Skeletal muscle tissue (tissue), 4 donors: ENCODE data around the gene ITGB3BP. TPM values are rescaled to one million over a fixed set of nuclear protein-coding genes. Genes with fewer than 3 reads are reported as not detected.

Experiments used
- H3K27ac ChIP-seq: one replicate; pipeline ENCODE4 v1.7.0; 2013; ENCODE audit warnings: mild to moderate bottlenecking, low read depth, low read length, inconsistent platforms
- H3K27me3 ChIP-seq, 3 donors: one replicate each; pipeline ENCODE4 v1.7.0; 2013; ENCODE audit warnings: low read length in 3 of 3; ENCODE audit not compliant: control insufficient read depth in 3 of 3, insufficient read depth in 3 of 3
- H3K36me3 ChIP-seq, 3 donors: one replicate each; pipeline ENCODE4 v1.7.0; 2013; ENCODE audit warnings: low read length in 3 of 3; ENCODE audit not compliant: control insufficient read depth in 3 of 3, insufficient read depth in 3 of 3
- H3K4me1 ChIP-seq, 3 donors: one replicate each; pipeline ENCODE4 v1.7.0; 2013; ENCODE audit warnings: low read length in 3 of 3, mild to moderate bottlenecking in 3 of 3; ENCODE audit not compliant: control insufficient read depth in 3 of 3, insufficient read depth in 3 of 3
- H3K4me3 ChIP-seq, 3 donors: one replicate each; pipeline ENCODE4 v1.7.0; 2013; ENCODE audit warnings: low read length in 3 of 3
- H3K9ac ChIP-seq, 3 donors: one replicate each; pipeline ENCODE4 v1.7.0; 2013; ENCODE audit warnings: low read length in 3 of 3, mild to moderate bottlenecking in 3 of 3, moderate library complexity in 2 of 3, low read depth in 1 of 3
- H3K9me3 ChIP-seq, 3 donors: one replicate each; pipeline ENCODE4 v1.7.0; 2013; ENCODE audit warnings: low read length in 3 of 3; ENCODE audit not compliant: control insufficient read depth in 3 of 3
- total RNA-seq: library from RNA; depleted of rRNA; stranded (reverse); fragments of >200 nt; gene quantifications from one replicate; pipeline ENCODE4 v1.2.3, GENCODE V29; 2014
- donor health status: Osteomylitis.

Gene ITGB3BP
- total RNA-seq, 1 donor from 2014 or later: 14.1 TPM

DNA sequence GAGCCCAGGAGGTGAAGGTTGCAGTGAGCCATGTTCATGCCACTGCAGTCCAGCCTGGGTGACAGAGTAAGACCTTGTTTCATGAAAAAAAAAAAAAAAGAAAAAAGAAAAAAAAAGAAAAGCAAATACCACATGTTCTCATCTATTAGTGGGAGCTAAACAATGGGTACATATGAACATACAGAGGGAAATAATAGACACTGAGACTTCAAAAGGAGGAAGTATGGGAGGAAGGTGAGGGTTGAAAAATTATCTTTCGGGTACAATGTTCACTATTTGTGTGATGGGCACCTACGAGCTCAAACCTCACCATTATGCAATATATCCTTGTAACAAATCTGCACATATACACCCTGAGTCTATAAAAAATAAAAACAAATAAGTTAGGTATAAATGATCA, 6.4 kb downstream of the ITGB3BP start:
- H3K9ac ChIP-seq: no peak overlapping the region
- H3K27ac ChIP-seq: no peak overlapping the region
- H3K36me3 ChIP-seq: no peaks in the 10 kb centered on the region
- H3K9me3 ChIP-seq: no peaks in the 10 kb centered on the region
- no peaks in the 10 kb centered on the region for H3K27me3 ChIP-seq
- no peaks in the 10 kb centered on the region for H3K4me1 ChIP-seq
- H3K4me3 ChIP-seq: no peak overlapping the region

DNA sequence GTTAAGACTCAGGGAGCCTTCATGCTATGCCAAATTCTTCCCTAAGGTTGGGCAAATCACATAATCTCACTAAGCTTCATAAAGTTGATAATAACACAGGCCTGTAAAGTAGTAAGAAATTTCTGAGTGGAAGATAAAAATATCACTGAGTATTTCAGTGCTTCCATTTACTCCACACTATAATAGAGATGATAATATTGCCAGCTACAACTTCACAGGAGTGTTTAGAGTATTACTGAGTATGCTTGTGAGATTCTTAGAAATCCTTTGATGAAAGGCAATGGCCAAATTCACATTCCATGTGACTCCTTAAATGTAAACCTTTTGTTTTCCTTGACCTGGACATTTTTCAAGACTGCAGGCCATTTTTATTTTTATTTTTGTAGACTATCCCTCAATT, 10.4 kb downstream of the ITGB3BP start:
- Histone ChIP-seq H3K36me3 (peaks cover 0 to 2% (median 0%) of the 10 kb centered on the region in 3 donors), H3K9ac (no peak overlapping the region), H3K27me3 (no peaks in the 10 kb centered on the region), H3K9me3 (no peaks in the 10 kb centered on the region), H3K4me3 (no peak overlapping the region), H3K4me1 (no peaks in the 10 kb centered on the region), H3K27ac (no peak overlapping the region)

DNA sequence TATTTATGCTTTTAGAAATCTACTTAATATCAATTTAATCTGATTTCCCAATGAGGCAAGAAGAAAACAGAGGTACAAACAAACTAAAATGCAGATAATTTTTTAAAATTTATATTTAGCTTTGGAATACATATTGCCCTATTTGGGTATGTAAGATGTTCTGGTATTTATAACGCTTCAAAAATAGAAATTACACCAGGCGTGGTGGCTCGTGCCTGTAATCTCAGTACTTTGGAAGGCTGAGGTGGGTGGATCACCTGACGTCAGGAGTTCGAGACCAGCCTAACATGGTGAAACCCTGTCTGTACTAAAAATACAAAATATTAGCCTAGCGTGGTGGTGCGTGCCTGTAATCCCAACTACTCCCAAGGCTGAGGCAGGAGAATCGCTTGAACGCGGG, 13.3 kb downstream of the ITGB3BP start:
- no peak overlapping the region for H3K4me3 ChIP-seq
- H3K36me3 ChIP-seq: peaks cover 0 to 11% (median 3%) of the 10 kb centered on the region in 3 donors
- H3K27ac ChIP-seq: no peak overlapping the region

DNA sequence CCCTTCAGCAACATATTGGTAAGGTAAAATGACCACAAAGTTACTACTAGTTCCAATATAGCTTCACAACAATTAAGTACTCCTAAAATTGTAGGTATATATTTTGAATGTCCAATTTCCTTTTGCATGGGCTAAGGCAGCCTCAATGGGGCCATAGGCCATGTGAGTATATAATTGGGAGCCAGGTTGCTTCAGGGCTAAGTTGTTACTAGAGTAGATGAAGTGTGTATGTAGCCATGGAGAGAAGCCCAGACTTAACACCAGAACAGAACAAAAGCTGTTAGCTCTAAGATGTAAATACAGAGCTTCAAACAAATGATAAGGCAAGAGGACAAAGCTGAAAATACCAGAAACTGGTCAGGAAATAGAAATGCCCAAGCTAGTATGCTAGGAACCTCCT, 16.2 kb downstream of the ITGB3BP start:
- Histone ChIP-seq H3K9me3 (no peaks in the 10 kb centered on the region), H3K36me3 (peaks cover 0 to 11% (median 3%) of the 10 kb centered on the region in 3 donors)

More for the DNA sequence above, 13.3 kb downstream of the ITGB3BP start:
- H3K27me3 ChIP-seq: no peaks in the 10 kb centered on the region
- no peak overlapping the region for H3K9ac ChIP-seq
- no peaks in the 10 kb centered on the region for H3K9me3 ChIP-seq
- no peaks in the 10 kb centered on the region for H3K4me1 ChIP-seq

DNA sequence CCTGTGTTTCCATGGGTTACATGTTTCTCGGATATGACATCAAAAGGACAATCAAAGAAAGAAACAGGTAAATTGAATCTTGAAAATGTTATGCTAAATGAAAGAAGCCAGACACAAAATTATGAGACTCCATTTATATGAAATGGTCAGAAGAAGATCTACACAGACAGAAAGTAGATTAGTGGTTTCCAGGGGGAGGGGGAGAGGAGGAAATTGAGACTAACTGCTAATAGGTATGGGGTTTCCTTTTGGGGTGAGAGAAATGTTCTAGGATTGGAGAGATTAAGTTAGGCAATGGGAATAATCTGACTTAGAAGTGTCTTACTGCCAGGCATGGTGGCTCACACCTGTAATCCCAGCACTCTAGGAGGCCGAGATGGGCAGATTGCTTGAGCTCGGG, 21.8 kb downstream of the ITGB3BP start:
- Histone ChIP-seq H3K4me1 (no peaks in the 10 kb centered on the region), H3K27ac (no peak overlapping the region), H3K4me3 (no peak overlapping the region), H3K9ac (no peak overlapping the region), H3K9me3 (no peaks in the 10 kb centered on the region), H3K36me3 (no peaks in the 10 kb centered on the region), H3K27me3 (no peaks in the 10 kb centered on the region)

More for the DNA sequence above, 16.2 kb downstream of the ITGB3BP start:
- H3K27me3 ChIP-seq: no peaks in the 10 kb centered on the region
- H3K4me3 ChIP-seq: no peak overlapping the region
- no peak overlapping the region for H3K27ac ChIP-seq
- H3K4me1 ChIP-seq: no peaks in the 10 kb centered on the region
- no peak overlapping the region for H3K9ac ChIP-seq

DNA sequence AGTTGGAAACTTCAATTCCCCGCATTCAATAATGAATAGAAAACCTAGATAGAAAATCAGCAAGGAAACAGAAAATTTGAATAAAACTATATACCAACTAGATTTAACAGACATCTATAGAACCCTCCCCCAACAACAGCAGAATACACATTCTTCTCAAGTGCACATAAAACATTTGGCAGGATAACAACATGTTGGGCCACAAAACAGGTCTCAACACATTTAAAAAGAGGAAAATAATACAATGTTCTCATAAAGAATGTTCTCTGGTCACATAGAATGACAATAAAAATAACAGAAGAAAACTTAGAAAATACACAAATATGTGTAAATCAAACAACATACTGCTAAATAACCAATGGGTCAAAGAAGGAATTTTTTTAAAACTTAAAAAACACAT, 24.9 kb downstream of the ITGB3BP start:
- Histone ChIP-seq H3K9ac (no peak overlapping the region), H3K27me3 (no peaks in the 10 kb centered on the region), H3K4me3 (no peak overlapping the region), H3K27ac (no peak overlapping the region), H3K4me1 (no peaks in the 10 kb centered on the region), H3K36me3 (no peaks in the 10 kb centered on the region), H3K9me3 (no peaks in the 10 kb centered on the region)

DNA sequence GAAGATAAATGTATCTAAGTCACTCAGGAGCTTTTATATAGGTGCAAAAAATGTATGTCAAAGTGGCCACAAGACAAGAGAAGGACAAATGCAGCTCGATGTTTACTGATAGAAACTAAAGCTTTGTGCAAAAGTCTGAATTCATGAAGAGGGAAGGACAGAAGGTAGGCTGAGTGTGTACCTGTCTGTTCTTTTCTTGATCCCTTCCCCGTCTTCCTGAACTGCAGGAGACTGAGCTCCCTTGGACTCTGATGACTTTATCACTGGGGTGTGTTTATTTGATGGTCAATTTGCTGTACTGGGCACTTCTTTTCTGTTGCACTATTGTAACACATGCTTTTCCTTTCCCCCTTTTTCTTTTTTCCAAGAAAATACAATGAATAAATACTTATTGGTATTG, 25.4 kb downstream of the ITGB3BP start:
- no peaks in the 10 kb centered on the region for H3K9me3 ChIP-seq
- no peak overlapping the region for H3K9ac ChIP-seq
- no peaks in the 10 kb centered on the region for H3K4me1 ChIP-seq
- no peak overlapping the region for H3K27ac ChIP-seq
- no peaks in the 10 kb centered on the region for H3K36me3 ChIP-seq
- H3K4me3 ChIP-seq: no peak overlapping the region
- H3K27me3 ChIP-seq: no peaks in the 10 kb centered on the region

DNA sequence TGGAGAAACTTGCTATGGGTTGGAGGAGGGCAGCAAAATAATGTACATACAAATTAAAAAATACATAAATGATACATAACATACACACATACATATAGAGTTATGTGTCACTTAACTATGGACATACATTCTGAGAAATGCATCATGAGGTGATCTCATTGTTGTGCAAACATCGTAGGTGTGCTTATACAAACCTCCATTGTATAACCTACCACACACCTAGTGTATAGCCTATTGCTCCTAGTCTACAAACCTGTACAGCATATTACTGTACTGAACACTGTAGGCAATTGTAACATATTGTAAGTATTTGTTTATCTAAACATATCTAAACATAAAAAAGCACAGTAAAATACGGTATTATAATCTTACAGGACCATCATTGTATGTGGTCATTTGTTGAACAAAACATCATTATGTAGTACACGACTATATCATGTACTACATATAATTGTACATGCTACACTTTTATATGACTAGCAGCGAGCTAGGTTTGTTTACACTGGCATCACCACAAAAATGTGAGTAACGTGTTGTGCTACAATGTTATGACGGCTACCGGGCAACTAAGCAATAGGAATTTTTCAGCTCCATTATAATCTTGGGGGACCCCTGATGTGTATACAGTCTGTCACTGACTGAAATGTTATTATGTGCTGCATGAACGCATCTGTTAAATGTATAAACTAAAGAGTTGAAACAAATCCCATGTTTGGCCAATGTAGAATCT, 35.5 kb downstream of the ITGB3BP start:
- no peaks in the 10 kb centered on the region for H3K27me3 ChIP-seq
- H3K9ac ChIP-seq: no peak overlapping the region
- no peak overlapping the region for H3K4me3 ChIP-seq
- H3K27ac ChIP-seq: no peak overlapping the region
- no peaks in the 10 kb centered on the region for H3K9me3 ChIP-seq
- peaks cover 0 to 2% (median 0%) of the 10 kb centered on the region in 3 donors for H3K36me3 ChIP-seq
- H3K4me1 ChIP-seq: no peaks in the 10 kb centered on the region

DNA sequence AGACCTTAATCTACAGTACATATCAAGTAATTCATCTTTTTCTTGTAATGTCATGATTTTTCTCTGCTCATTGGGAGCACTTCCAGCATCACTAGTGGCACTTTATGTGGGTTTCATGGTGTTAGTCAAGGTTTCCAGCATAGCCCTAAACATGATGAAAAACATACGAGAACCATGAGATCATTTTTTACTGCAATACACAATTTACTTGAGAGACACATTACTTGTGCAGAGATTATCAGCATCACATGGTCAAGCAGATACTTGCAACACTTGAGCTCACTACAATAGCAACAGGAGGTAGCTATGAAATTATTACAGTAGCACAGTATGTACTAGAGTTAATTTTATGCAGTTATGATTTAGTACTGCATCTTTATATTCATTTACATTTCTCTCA, 36.4 kb downstream of the ITGB3BP start:
- Histone ChIP-seq H3K4me1 (no peaks in the 10 kb centered on the region), H3K27ac (no peak overlapping the region)

DNA sequence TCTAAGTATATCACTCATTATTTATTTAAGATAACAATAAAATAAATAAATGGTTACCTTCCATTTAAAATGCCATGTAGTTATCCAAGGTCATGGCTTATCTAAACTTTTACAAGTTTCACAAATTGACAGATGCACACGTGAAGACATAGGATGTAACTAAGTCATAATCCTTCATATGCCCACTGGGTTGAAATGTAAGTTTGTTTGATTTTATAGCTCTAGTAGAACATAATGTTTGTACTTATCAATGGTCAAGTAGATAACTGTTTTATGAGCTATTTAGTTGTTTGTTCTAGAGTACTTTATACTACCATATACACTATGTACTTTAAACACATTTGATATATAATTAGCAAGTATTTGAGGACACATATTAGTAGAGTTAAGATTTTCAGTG, 43.0 kb downstream of the ITGB3BP start:
- no peaks in the 10 kb centered on the region for H3K27me3 ChIP-seq
- H3K36me3 ChIP-seq: peaks cover 0 to 2% (median 0%) of the 10 kb centered on the region in 3 donors
- no peak overlapping the region for H3K27ac ChIP-seq
- no peak overlapping the region for H3K9ac ChIP-seq
- H3K9me3 ChIP-seq: no peaks in the 10 kb centered on the region
- H3K4me3 ChIP-seq: no peak overlapping the region
- no peaks in the 10 kb centered on the region for H3K4me1 ChIP-seq

More for the DNA sequence above, 36.4 kb downstream of the ITGB3BP start:
- no peak overlapping the region for H3K9ac ChIP-seq
- no peak overlapping the region for H3K4me3 ChIP-seq
- no peaks in the 10 kb centered on the region for H3K9me3 ChIP-seq
- H3K27me3 ChIP-seq: no peaks in the 10 kb centered on the region
- H3K36me3 ChIP-seq: peaks cover 0 to 2% (median 0%) of the 10 kb centered on the region in 3 donors
